ENCODE measurements around the gene PLEKHN1. TPM values are rescaled to one million over a fixed set of nuclear protein-coding genes. Genes with fewer than 3 reads are reported as not detected.

Gene PLEKHN1
- 0.48 and 0.88 TPM in 2 replicates for total RNA-seq
- 0.29 and 0.35 TPM in 2 replicates for polyA plus RNA-seq
- polyA plus RNA-seq (2011; cell fraction: cytosol; rRNA removed) = 0.13 and 0.14 TPM in 2 replicates
- polyA plus RNA-seq (2011; cell fraction: nucleus; rRNA removed) = 1.0 and 1.3 TPM in 2 replicates
- 0.72 and 1.6 TPM in 2 replicates for polyA plus RNA-seq (2012)
- 0.27 TPM in 1 of 2 replicates, not detected in the other for polyA minus RNA-seq
- 0.51 TPM for polyA minus RNA-seq (2011; cell fraction: cytosol; rRNA and poly(A)+ RNA removed)
- polyA minus RNA-seq (2011; cell fraction: nucleus; rRNA and poly(A)+ RNA removed) = 0.48 TPM in 1 of 2 replicates, not detected in the other
- Bru-seq, nascent RNA = percentile 16 among the genes with signal in this experiment
- percentile 8 among the genes with signal in this experiment for BruChase-seq, experiment 1, labeled RNA remaining after a 6-hour chase
- percentile 16 among the genes with signal in this experiment for BruChase-seq, experiment 2, labeled RNA remaining after a 2-hour chase
- long read RNA-seq = 0 reads

- no peaks in the 10 kb centered on the region for H3K9me1 ChIP-seq (replicated peaks; ENCODE audit: control insufficient read depth, extremely low read depth, insufficient read depth, low read length)
- peaks cover 11% of the 10 kb centered on the region for H3K4me1 ChIP-seq (ENCODE audit: control insufficient read depth, extremely low read depth, insufficient read depth, low read length)
- ChIA-PET POLR2A (no interaction called here), CTCF (interaction anchor here (0.9 to 1.8 kb wide), 7 partner anchors 10 to 326 kb away, joined by 3 to 13 read pairs (median 4); partner anchors contain the start of gene PERM1)
- TF ChIP-seq GATA2 (IDR thresholded peaks at IDR 0.05; ENCODE audit: insufficient read depth, insufficient read length, low read depth, low read length) (no peak), EZH2 (IDR thresholded peaks at IDR 0.05; ENCODE audit: borderline replicate concordance, low read depth, low read length, severe bottlenecking) (no peak), FOS (IDR thresholded peaks at IDR 0.05; ENCODE audit: borderline replicate concordance, insufficient read depth, low read length) (peak; percentile 9), POLR2A (IDR thresholded peaks at IDR 0.05; ENCODE audit: low read depth, low read length) (no peak), CTCF (IDR thresholded peaks at IDR 0.05; ENCODE audit: extremely low read depth in 1 of 2, insufficient read depth in 1 of 2, low read depth in 1 of 2, low read length in 2 of 2) (no peak), MAX (IDR thresholded peaks at IDR 0.05; ENCODE audit: insufficient read depth, insufficient read length) (no peak)
- dilution Hi-C loops (cut with MboI; ENCODE audit: extremely low pct_ligation_motif_present, low sequenced_read_pairs) (no loop called here), intact Hi-C loops (cut with micrococcal nuclease) (no loop called here)
- DNase-seq (ENCODE audit: low read depth, low spot score) (peak; percentile 17), FAIRE-seq (no peak)
- peak within 1 kb of the TSS; percentile 35 for H2AFZ ChIP-seq (ENCODE audit: low read depth, low read length)
- H3K36me3 ChIP-seq (ENCODE audit: control insufficient read depth in 2 of 2, extremely low read depth in 1 of 2, insufficient read depth in 2 of 2, low read length in 2 of 2) = peaks cover 0 to 2% of the 10 kb centered on the region in 2 experiments
- BruUV-seq (replicated peaks) = no TSS peak
- peak within 1 kb of the TSS; percentile 80 for H3K4me2 ChIP-seq (ENCODE audit: insufficient read depth, low read length)
- H3K79me2 ChIP-seq (ENCODE audit: control insufficient read depth, insufficient read depth, low read length) = no peaks in the 10 kb centered on the region
- H3K27ac ChIP-seq (ENCODE audit: insufficient read depth, low read depth, low read length) = peak within 1 kb of the TSS; percentile 47
- H4K20me1 ChIP-seq (replicated peaks; ENCODE audit: control insufficient read depth, extremely low read depth, insufficient read depth, low read length) = no peaks in the 10 kb centered on the region
- H3K9ac ChIP-seq (replicated peaks; ENCODE audit: extremely low read depth, insufficient read depth, low read length) = peak within 1 kb of the TSS; percentile 21
- H3K9me3 ChIP-seq (replicated peaks; ENCODE audit: control insufficient read depth, insufficient read depth, low read length) = no peaks in the 10 kb centered on the region
- peak within 1 kb of the TSS; percentile 7 to 60 (median 33) for H3K4me3 ChIP-seq (replicated peaks in 1 of 3; ENCODE audit: insufficient read depth in 1 of 3, low read depth in 1 of 3, low read length in 3 of 3)
- H3K27me3 ChIP-seq (ENCODE audit: control insufficient read depth in 2 of 2, insufficient read depth in 2 of 2, low read length in 2 of 2) = peaks cover 2% of the 10 kb centered on the region in 2 experiments
Measured at GRCh38 chr1:966135-966703, at the start of gene PLEKHN1. TSS of gene PLEKHN1 (plus strand) at chr1:966482. CDS start at chr1:966532, 50 bp downstream.

All from endothelial cell of umbilical vein (primary cell).